ENCODE measurements around the gene GPAM. TPM values are rescaled to one million over a fixed set of nuclear protein-coding genes. Genes with fewer than 3 reads are reported as not detected.

Gene GPAM
- total RNA-seq, 1 donor from 2014 or later: 10.8 TPM

Other genes with a start within 250 kb of the GPAM start
- not detected in 3 replicates for gene TECTB, start 99.6 kb upstream of the GPAM start, total RNA-seq
- gene ACSL5, start 190.4 kb upstream of the GPAM start, total RNA-seq: 0.15 to 0.53 TPM (median 0.27 TPM) in 3 replicates